ENCODE data around the gene F12. TPM values are rescaled to one million over a fixed set of nuclear protein-coding genes. Genes with fewer than 3 reads are reported as not detected.

The F12 gene
- polyA plus RNA-seq, 3 donors: 1.4 to 5.5 (median 1.5) TPM

GRCh38 chr5:177457852-177458681 lies 48.7 kb upstream of the F12 start:
- Mint-ChIP-seq H3K27ac (peak overlapping the region in 4 of 7 donors; percentile 8 to 88 (median 22)), H3K4me3 (peak overlapping the region in 1 of 2 donors; percentile 27), H3K4me1 (peaks cover 41% of the 10 kb centered on the region), H3K27me3 (ENCODE audit: low read depth in 3 of 3) (peaks cover 9 to 28% (median 28%) of the 10 kb centered on the region in 3 donors), H3K36me3 (peaks cover 2 to 4% of the 10 kb centered on the region in 2 donors), H3K9me3 (peaks cover 0 to 8% (median 0%) of the 10 kb centered on the region in 7 donors)
- Histone ChIP-seq H3K4me2 (replicated peaks; ENCODE audit: extremely low read depth, low read length, poor library complexity, severe bottlenecking) (no peak overlapping the region), H3K79me2 (ENCODE audit: insufficient read depth, low read length) (no peaks in the 10 kb centered on the region), H3K4me3 (replicated peaks in 1 of 3; ENCODE audit: low read depth in 2 of 3, low read length in 3 of 3) (no peak overlapping the region), H3K27me3 (ENCODE audit: control insufficient read depth in 2 of 2, insufficient read depth in 2 of 2, low read length in 2 of 2) (peaks cover 0 to 11% of the 10 kb centered on the region in 2 donors), H3K9me3 (replicated peaks in 1 of 2; ENCODE audit: control insufficient read depth in 1 of 2, insufficient read depth in 1 of 2, low read length in 2 of 2) (no peaks in the 10 kb centered on the region), H2AFZ (ENCODE audit: insufficient read depth, low read depth, low read length, poor library complexity, severe bottlenecking) (no peak overlapping the region), H4K20me1 (ENCODE audit: insufficient read depth, low read length) (peaks cover 9% of the 10 kb centered on the region), H3K27ac (ENCODE audit: low read depth in 1 of 2, low read length in 2 of 2) (no peak overlapping the region), H3K4me1 (ENCODE audit: control insufficient read depth in 1 of 2, insufficient read depth in 2 of 2, low read length in 2 of 2) (peaks cover 55 to 63% of the 10 kb centered on the region in 2 donors), H3K9ac (ENCODE audit: insufficient read depth, low read length, poor library complexity, severe bottlenecking) (no peak overlapping the region), H3K36me3 (replicated peaks in 1 of 2; ENCODE audit: control insufficient read depth in 1 of 2, insufficient read depth in 2 of 2, low read length in 2 of 2) (no peaks in the 10 kb centered on the region)
- WGBS (ENCODE audit: insufficient coverage): 96% methylated on average over 16 of the region's 20 CpGs
- no peak for DNase-seq
- intact Hi-C loops (cut with micrococcal nuclease): loop anchor here (2.0 to 5.0 kb wide), 3 partner anchors 37 to 151 kb away; partner anchors contain the start of gene PDLIM7 (in 1 of the 2)
- TF ChIP-seq, protein P1, sequence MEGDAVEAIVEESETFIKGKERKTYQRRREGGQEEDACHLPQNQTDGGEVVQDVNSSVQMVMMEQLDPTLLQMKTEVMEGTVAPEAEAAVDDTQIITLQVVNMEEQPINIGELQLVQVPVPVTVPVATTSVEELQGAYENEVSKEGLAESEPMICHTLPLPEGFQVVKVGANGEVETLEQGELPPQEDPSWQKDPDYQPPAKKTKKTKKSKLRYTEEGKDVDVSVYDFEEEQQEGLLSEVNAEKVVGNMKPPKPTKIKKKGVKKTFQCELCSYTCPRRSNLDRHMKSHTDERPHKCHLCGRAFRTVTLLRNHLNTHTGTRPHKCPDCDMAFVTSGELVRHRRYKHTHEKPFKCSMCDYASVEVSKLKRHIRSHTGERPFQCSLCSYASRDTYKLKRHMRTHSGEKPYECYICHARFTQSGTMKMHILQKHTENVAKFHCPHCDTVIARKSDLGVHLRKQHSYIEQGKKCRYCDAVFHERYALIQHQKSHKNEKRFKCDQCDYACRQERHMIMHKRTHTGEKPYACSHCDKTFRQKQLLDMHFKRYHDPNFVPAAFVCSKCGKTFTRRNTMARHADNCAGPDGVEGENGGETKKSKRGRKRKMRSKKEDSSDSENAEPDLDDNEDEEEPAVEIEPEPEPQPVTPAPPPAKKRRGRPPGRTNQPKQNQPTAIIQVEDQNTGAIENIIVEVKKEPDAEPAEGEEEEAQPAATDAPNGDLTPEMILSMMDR (IDR thresholded peaks at IDR 0.05): peak; percentile 10

GRCh38 chr5:177456976-177457851 lies 47.9 kb upstream of the F12 start:
- Mint-ChIP-seq H3K27me3 (ENCODE audit: low read depth in 3 of 3) (peaks cover 18 to 36% (median 28%) of the 10 kb centered on the region in 3 donors), H3K4me3 (peak overlapping the region; percentile 11 to 27), H3K4me1 (peaks cover 34% of the 10 kb centered on the region), H3K9me3 (peaks cover 0 to 11% (median 0%) of the 10 kb centered on the region in 7 donors), H3K27ac (peak overlapping the region in 5 of 7 donors; percentile 26 to 88 (median 76)), H3K36me3 (peaks cover 2 to 4% of the 10 kb centered on the region in 2 donors)
- Histone ChIP-seq H3K79me2 (ENCODE audit: insufficient read depth, low read length) (no peaks in the 10 kb centered on the region), H4K20me1 (ENCODE audit: insufficient read depth, low read length) (peaks cover 9% of the 10 kb centered on the region), H2AFZ (ENCODE audit: insufficient read depth, low read depth, low read length, poor library complexity, severe bottlenecking) (no peak overlapping the region), H3K27ac (ENCODE audit: low read depth in 1 of 2, low read length in 2 of 2) (no peak overlapping the region), H3K9ac (ENCODE audit: insufficient read depth, low read length, poor library complexity, severe bottlenecking) (no peak overlapping the region), H3K36me3 (replicated peaks in 1 of 2; ENCODE audit: control insufficient read depth in 1 of 2, insufficient read depth in 2 of 2, low read length in 2 of 2) (no peaks in the 10 kb centered on the region), H3K9me3 (replicated peaks in 1 of 2; ENCODE audit: control insufficient read depth in 1 of 2, insufficient read depth in 1 of 2, low read length in 2 of 2) (no peaks in the 10 kb centered on the region), H3K4me1 (ENCODE audit: control insufficient read depth in 1 of 2, insufficient read depth in 2 of 2, low read length in 2 of 2) (peaks cover 46 to 54% of the 10 kb centered on the region in 2 donors), H3K4me2 (replicated peaks; ENCODE audit: extremely low read depth, low read length, poor library complexity, severe bottlenecking) (no peak overlapping the region), H3K27me3 (ENCODE audit: control insufficient read depth in 2 of 2, insufficient read depth in 2 of 2, low read length in 2 of 2) (peaks cover 0 to 20% of the 10 kb centered on the region in 2 donors), H3K4me3 (replicated peaks in 1 of 3; ENCODE audit: low read depth in 2 of 3, low read length in 3 of 3) (no peak overlapping the region)
- 83% methylated on average over 11 of the region's 24 CpGs for WGBS (ENCODE audit: insufficient coverage)
- peak; percentile 97 to 99 (median 99) for DNase-seq
- intact Hi-C loops (cut with micrococcal nuclease): loop anchor here (2.0 to 5.0 kb wide), 3 partner anchors 38 to 150 kb away; partner anchors contain the start of gene PDLIM7 (in 1 of the 2)
- TF ChIP-seq, protein P1 (IDR thresholded peaks at IDR 0.05): peak; percentile 74
